Measurements from ENCODE around the gene NNAT.
"Not testable (repeated sequence)": the region's sequence is repeated elsewhere in the genome, so short reads cannot be mapped to it uniquely, and the experiment has no call there.

Gene NNAT

DNA sequence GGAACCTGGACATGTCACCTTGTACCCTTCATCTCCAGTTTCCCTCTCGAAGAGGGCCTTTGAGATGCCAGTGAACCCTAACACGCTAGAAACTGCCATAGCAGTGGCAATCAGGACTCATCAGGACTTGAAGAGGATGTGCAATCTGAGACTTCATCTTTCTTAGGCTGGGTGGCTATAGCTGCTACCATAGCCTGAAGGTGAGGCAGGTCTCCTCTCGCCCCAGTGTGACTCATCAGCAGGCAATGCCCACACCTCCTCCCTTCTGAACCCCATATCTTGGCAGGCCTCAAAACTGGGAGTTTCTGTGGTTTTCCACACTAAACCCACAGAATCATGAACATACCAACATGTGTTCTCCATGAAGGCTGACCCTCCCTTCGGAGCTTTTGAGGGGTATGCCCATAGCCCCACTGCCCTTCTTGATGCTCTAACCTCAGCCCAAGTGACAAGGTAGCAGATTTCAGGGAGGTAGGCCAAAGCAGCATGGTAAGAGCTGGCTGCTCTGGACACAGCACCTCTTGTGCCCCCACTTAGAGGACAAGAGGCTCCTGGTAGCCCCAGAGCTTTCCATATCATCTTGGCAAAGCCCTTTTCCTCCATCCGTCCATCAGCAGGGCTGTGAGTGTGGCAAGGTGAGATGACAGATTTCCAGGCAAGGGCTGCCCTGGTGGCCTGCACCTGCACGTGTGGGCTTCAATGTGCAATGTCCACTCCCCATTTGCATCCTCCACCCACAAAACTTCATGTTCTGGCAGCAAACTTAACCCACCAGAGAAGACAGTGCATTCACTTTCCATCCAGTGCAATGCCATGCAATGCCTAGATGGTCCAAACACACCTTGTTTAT lies 4.0 kb downstream of the NNAT start:
- no peak for DNase-seq (ENCODE audit: low read depth)

DNA sequence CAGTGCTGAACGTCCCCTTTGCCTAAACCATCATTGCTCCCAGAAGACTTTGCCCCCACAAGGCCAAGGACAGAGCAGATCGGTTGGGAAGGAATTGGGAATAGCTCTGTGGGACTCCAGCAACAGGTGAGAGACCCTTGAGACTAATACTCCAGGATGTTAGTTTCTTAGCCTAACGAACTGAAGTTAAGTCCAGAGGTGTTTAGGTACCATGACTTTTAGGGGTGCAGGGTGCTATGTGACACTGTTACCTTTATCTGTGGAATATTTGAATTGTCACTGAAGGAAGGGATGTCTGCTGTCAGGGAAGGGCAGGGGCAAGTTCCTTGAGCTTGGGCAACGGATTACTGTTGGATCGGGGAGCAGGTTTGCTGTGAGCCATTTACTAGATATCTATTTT lies 4.8 kb downstream of the NNAT start:
- no peak for DNase-seq (ENCODE audit: low read depth)

DNA sequence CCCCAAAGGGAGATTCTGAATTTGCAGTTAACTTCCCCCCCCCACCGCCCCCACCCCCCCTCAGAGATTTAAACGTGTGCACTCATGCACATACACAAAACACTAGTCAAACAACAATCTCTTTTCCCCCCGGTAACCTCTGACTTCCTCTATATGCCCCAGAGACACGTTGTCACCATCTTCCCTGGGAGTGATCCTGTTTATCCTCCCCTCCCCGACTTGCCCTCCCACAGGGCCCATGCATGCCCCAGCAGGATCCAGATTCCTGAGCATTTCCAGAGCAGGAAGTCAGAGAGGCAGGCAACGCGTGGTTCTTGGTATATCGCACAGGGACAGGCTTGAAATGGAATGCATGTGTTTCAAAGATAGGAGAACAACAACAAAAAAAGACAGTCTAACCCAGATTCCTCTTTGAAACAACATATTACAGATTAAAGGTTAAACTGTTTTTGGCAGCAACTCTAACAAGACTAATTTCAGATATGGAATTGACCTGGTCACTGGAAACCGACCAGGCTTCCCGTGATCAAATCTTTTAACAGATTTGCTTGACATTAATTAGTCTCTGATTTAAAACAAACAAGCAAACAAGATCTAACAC lies 5.3 kb downstream of the NNAT start:
- peak; percentile 54 for DNase-seq (ENCODE audit: low read depth)

DNA sequence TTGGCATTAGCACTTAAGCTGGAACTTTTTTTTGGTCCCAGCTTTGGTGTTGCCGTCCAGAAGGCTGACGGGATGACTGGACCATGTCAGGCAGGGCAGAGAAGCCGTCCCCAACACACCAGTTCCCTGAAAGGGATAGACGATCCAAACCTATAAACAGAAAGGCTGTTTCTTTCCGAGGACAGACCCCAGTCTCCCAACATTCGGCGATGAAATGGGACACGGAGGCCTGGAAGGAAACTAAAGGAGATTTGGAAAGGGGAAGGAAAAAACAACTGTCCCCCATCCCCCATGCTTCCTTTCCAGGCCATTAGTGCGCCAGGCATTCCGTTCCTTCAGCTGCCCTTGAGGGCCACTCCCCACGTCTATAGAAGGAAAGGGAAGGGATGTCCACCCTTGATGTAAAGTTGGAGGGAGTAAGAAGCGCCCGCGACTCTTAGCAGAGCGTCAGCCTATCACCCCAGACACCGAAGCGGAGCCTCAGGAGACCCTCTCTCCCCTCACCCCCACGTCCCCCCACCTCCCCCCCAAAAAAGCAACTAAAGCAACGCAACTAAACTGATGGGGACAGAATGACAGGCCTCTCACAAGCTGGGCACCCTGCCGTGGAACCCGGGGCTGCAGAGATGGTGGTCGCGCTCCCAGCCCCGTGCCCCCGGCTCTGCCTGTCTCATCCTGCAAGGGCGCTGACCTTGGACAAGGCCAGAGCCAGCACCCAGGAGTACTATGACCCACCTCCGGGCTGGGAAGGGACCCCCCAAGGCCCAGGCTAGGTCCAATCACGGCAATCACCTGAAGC lies 6.0 kb downstream of the NNAT start:
- no peak for DNase-seq (ENCODE audit: low read depth)

DNA sequence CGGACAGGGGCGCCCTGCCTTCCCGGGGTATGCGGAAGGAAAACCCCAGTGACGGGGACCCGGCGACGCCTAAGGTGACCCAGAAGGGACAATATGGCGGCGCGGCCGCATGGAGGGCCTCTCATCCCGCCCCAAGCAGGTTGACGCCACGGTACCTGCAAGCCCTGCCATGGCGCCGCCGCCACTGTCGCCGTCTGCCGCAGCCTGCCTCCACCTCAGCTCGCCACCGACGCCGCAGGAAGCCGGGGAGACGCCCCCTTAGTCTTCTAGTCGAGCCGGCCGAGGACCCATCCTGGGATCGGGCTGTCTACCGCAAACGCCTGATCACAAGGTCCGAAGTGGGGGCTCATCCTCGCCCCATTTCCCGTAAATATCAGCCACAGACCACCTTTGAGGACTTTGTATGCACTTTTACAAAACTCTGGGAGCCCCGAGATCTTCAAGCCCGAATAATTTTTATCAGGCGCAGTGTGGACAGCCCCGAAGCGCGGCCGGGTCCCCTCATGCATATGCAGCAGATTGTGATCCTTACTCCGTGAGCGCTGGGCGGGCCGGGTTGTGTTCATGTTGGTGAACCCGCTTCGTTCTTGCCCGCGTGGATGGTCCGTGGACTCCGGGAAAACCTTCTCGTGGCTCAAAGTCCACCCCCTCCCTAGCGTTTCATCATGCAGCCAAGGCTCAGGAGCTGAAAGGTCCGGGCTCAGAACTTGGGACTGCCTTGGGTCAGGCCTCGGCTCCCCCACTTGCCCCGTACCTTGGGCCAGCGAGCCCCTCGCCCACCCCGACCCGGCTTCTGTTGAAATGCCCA lies 6.8 kb downstream of the NNAT start, which contains the start of gene BLCAP:
TSS of gene BLCAP (minus strand) at position 239 of the 808 bp plus-strand sequence. CDS start 8,702 bp downstream, outside the sequence.
- DNase-seq (ENCODE audit: low read depth) = peak; percentile 63

DNA sequence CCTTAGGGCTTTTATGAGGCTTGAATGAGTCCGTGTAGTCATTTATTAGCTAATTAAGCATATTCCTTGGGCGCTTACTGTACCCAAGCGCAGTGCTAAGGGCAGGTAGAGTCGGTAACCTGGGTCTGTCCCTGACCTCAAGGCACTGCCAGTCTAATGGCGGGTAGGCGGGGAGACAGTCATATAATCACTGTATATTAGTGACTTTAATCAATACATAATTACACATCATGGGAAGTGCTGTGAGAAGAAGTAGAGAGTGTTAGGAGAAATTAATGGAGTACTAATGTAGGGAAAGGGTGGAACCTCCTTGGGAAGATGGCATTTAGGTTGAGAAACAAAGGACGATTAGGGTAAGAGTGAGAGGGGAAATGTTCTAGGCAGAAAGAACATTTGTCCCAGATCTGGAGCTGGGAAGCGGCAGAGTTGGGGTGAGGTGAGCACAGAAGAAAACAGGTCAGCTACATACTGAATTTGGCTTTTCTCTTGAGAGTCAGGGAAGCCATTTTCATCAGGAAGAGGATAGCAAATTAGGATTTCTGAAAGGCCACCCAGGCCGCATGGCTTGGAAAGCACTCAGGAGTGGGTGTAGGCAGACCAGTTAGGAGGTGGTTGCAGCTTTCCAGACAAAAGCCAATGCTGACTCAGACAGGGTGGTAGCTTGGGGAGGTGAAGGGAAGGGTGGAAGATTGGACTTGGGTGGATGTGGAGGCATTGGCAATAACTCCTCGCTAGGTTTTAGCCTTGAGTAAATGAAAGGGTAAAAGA lies 7.6 kb downstream of the NNAT start:
- no peak for DNase-seq (ENCODE audit: low read depth)

DNA sequence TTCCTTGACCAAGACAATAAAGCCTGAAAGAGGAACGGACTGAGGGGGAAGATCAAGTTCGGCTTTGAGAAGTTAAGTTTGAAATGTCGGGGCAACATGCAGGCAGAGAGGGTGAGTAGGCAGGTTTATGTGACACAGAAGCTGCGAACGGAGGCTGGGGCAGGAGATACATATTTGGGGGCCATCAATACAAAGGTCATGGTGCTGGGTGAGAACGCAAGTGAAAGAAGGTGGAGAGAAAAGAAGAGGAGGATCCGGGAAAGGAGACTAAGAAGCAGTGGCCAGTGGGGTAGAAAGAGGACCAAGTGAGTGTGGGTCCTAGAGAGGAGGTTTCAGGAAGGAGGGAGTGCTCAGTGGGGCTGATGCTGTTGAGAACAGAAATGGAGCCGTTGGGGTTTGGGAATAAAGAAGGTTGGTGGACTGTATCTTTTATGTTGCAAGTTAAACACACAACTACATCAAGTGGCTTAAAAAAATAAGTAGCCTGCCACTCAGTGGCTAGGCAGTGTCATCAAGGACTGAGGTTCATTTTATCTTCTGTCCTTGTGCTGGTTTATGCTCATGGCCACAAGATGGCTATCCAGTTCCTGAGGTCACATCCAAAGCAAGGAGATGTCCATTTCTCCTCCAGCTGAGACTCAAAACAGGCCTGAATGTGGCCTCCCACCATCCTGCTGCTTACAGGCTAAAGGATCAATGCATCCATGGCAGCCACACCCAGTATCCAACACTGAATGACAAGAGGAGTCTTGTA lies 8.3 kb downstream of the NNAT start:
- DNase-seq (ENCODE audit: low read depth) = peak; percentile 32

DNA sequence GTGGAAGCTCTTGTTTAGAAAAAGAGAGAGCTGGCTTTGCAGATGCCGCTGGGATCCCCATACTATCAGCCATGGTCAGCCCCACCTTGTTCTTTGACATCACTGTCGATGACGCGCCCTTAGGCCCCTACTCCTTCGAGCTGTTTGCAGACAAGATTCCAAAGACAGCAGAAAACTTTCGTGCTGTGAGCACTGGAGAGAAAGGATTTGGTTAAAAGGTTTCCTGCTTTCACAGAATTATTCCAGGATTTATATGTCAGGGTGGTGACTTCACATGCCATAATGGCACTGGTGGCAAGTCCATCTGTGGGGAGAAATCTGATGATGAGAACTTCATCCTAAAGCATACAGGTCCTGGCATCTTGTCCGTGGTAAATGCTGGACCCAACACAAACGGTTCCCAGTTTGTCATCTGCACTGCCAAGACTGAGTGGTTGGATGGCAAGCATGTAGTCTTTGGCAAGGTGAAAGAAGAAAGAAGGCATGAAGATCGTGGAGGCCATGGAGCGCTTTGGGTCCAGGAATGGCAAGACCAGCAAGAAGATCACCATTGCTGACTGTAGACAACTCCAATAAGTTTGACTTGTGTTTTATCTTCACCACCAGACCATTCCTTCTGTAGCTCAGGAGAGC lies 9.0 kb downstream of the NNAT start:
- no peak for DNase-seq (ENCODE audit: low read depth)

DNA sequence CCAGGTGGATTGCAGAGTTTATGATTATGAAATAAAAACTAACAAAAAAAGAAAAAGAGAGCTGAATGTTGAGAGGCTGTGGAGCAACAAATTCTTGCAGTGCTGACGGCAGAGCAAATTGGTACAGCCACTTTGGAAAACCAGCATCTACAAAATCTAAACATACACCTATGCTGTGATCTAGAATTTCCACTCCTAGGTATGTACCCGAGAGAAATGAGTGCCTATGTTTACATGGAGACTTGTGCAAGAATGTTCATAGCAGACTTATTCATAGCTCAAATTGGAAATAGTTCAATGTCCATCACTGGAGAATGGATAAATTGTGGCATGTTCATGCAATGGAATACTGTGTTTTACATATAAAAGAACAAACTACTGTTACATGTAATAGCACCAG lies 9.6 kb downstream of the NNAT start:
- no peak for DNase-seq (ENCODE audit: low read depth)

DNA sequence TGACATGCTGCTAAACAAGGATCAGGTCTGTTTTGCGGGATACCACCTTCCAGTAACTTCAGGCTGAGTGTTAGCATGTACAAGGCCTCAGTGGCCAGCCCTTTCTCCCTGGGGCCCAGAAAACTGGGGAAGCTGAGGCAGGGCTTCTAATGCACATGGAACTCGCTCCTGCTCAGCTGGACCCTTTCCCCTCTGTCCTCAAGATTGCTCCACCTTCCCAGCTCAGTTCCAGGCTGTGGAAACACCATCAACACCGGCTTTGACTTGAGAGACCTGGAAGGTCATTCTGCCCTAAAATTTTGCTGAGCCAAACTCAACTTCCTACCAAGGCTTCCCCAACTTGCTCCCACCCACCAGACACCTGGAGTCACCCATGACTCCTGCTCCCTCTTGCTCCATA lies 10.8 kb downstream of the NNAT start:
- no peak for DNase-seq (ENCODE audit: low read depth)

DNA sequence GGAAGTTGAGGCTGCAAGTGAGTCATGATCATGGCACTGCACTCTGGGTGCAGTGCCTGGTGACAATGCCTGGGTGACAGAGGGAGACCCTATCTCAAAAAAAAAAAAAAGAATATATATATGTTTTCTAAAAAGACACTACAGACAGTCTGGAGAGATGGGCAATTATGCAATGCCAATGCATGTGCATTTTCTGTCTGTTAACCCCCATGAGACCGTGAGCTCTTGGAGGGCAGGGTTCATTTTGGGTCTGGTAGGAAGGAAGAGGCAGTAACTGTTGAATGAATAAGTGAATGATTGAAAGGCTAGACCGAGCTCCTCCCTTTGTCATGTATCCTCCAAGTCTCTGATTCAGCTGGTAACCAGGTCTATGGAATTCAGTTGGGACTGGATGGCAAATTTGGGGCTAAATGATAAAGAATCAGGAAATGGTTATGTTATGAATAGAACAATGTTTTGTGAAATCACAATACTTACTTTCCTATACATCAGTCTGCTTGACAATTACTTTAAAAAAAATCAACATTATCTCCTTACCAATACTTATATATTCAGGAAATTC lies 12.2 kb downstream of the NNAT start:
- no peak for DNase-seq (ENCODE audit: low read depth)

DNA sequence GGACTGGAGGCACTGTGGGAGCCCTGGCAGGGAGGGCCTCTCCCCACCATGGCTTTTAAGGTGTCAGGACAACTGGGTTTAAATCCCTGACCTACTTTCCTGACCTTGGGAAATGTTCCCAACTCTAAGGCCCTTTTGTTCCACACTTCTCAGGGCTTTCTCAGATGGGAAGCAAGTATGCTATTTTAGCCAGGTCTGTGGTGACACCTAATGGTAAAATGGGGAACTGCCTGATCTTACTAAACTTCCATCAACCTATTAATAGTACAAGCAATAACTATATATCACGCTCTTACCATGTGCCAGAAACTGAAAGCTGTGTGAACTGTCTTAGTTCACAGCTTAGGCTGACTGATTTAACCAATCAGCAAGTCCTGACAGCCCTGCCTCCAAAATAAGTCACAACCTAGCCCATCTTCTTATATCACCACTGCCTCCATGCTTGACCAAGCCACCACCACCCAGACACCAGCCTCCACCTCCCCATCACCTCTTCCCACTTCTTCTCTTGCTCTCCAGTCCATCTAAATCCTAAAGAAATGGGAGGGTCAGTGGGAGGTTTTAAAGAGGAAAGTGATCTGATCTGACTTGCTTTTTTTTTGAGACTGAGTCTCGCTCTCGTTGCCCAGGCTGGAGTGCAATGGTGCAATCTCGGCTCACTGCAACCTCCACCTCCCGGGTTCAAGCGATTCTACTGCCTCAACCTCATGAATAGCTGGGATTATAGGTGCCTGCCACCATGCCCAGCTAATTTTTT lies 13.5 kb downstream of the NNAT start:
- DNase-seq (ENCODE audit: low read depth) = no peak

DNA sequence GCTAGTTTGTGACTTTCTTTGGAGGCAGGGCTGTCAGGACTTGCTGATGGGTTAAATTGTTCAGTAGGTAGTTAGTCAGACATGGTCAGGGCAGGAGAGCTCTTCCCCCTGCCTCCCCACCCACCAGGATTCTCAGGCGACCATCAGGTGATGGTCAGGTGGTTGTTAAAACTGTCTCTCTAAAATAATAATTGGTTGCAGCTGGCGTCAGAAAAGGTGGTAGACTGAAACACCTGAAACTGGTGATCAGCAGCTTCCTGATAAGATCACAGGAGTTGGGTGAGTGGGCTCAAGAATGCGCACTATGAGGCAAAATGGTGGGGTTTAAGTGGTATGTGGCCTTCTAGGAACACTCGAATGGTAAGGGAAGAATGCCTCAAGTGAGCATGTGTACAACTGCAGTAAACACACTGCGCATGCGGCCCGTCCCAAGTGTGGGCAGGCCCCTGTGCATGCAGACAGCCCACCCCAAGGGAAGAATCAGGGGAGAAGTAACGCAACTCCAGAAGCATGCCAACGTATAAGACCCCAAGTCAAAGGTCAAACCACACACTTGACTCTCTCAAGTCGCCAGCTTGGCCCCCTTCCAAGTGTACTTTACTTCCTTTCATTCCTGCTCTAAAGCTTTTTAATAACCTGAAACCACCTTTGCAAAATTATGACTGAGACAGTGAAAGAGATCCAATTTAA lies 14.5 kb downstream of the NNAT start:
- DNase-seq (ENCODE audit: low read depth) = no peak

DNA sequence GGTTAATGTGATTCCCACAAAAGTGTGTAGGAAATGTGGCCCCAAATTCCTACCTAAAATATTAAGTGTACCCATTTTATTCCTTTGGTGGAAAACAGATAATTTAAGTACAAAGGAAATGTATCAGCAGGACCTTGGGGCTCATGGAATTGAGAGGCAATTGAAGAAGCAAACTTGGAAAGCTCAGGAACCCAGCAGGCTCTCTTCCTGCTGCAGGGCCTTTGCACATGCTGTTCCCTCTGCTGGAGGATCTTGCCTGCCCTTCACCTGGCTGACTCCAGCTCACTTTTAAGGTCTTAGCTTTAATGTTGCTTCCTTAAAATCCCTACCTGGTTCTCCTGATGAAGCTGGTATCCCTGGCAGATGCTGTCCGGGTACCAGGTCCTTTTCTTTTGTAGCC lies 16.5 kb downstream of the NNAT start:
- no peak for DNase-seq (ENCODE audit: low read depth)

DNA sequence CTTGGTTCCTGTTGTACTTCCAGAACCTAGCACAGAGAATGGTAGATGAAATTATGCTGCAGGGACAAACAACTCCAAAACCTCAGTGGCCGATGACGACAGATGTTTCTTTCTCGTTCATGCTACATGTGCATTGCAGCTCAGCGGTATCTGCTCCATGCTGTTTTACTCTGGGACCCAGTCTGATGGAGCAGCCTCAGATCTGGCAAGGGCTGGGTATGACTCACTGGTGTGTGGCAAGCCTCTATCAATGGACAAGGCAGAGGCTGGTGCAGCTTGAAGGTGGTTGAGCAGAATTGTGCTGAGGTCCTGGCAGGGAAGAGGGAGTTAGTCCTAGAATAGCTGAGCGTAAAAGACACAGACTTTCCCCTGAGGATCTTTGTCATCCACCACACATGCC lies 17.0 kb downstream of the NNAT start:
- DNase-seq (ENCODE audit: low read depth) = no peak

DNA sequence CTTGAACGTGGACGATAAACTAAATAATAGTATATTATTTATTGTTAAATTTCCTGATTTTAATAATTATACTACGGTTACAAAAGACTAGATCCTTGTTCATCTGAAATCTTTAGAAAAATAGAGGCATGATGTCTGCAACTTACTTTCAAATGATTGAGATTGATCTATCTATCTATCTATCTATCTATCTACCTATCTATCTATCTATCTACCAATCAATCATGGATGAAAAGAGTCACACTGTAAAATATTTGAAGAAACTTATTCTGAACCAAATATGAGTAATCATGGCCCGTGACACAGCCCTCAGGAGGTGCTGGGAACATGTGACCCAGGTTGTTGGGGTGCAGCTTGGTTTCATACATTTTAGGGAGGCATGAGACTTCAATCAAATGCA lies 18.4 kb downstream of the NNAT start:
- DNase-seq (ENCODE audit: low read depth) = no peak

DNA sequence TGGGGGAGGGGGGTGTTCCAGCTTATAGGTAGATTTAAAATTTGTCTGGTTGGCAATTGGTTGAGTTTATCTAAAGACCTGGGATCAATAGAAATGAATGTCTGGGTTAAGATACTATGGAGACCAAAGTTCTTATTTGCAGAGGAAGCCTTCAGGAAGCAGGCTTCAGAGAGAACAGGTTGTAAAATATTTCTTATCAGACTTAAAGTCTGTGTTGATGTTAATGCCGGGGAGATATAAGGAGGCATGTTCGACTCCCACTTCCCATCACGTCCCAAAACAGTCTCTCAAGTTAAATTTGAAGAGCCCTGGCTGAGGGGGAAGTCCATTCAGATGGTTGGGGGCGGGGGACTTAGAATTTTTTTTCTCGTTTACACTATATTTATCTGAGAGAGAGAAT lies 19.0 kb downstream of the NNAT start:
- peak; percentile 38 for DNase-seq (ENCODE audit: low read depth)

DNA sequence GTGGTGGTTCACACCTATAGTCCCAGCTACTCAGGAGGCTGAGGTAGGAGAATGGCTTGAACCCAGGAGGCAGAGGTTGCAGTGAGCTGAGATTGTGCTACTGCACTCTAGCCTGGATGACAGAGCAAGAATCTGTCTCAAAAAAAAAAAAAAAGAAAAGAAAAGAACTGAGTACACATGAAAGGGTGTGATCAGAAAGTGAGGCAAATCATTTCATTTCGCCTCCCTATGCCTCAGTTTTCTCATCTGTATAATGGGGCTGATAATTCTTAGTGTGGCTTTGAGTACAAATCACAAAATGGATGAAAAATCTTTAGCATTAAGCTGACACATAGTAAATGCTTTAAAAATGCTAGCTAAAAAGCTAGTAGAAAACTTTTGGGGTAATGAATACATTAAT lies 19.8 kb downstream of the NNAT start:
- DNase-seq (ENCODE audit: low read depth) = not testable (repeated sequence)

Measured in CMK (cell line).